ENCODE measurements around the gene ASS1.

GRCh38 chr9:130470269-130470668 is 25.5 kb downstream of the ASS1 start:
- no peak for TF ChIP-seq CTCF (IDR thresholded peaks at IDR 0.05)
- no peak for TF ChIP-seq POLR2A (IDR thresholded peaks at IDR 0.05)
